HG03469 (cell line): Measurements from ENCODE around the gene EPHA3.

ENCODE experiments used
- ATAC-seq: cut with Tn5 transposase; IDR thresholded peaks from one replicate; pipeline ENCODE4 v1.9.1; 2021; ENCODE audit warnings: mild to moderate bottlenecking, moderate library complexity, moderate number of reproducible peaks; ENCODE audit not compliant: unreplicated experiment

EPHA3 gene

DNA sequence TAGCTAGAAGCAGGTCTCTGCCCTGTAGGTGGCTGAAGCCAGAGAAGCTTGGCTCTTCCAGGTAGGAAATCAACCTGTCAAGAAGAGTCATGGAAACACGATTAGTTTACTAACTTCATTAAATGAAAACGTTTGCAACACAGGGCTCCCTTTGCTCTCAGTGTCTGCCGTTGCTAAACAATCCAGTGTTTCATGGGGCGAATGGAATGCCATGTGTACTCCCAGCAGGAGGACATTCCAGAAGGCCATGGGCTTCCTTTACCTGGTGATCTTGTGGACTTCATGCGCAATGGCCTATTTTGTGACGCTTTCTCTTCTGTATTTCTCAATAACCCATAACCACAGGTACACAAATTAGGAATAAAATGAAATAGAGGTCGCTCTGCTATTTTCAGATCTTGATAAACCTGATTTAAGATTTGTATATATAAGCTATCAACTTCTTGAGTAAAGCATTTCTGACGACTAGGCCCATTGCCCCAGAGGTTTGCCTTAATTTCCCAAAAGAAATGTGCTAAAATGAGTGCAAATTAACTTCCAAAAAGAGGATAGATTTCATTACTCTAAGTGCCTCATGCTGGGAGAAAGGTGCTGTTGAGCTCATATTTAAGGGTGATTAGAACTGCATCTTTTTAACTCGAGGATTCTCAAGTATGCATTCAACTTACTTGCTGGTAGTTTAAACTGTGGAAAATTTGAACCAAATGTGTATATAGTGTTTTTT is 171.0 kb downstream of the EPHA3 start:
- ATAC-seq: no peak

- ATAC-seq: no peak
Observed at GRCh38 chr3:89280301-89280700, 172.9 kb downstream of the EPHA3 start.

DNA sequence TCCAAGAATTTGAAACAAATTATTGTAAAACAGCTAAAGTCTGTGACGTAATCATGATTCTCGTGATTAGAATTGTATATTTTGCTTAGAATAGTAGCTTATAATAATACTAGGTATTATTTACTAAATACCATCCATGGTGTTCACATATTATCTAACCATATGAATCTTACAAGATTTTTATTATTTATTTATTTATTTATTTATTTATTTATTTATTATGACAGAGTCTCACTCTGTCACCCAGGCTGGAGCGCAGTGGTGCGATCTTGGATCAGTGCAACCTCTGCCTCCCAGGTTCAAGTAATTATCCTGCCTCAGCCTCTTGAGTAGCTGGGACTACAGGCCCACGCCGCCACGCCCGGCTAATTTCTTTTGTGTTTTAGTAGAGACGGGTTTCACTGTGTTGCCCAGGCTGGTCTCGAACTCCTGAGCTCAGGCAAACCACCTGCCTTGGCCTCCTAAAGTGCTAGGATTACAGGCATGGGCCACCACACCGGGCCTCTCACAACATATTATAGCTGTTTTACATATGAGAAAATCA is 173.5 kb downstream of the EPHA3 start:
- no peak for ATAC-seq

GRCh38 chr3:89287902-89288508 is 180.6 kb downstream of the EPHA3 start:
- ATAC-seq: no peak

DNA sequence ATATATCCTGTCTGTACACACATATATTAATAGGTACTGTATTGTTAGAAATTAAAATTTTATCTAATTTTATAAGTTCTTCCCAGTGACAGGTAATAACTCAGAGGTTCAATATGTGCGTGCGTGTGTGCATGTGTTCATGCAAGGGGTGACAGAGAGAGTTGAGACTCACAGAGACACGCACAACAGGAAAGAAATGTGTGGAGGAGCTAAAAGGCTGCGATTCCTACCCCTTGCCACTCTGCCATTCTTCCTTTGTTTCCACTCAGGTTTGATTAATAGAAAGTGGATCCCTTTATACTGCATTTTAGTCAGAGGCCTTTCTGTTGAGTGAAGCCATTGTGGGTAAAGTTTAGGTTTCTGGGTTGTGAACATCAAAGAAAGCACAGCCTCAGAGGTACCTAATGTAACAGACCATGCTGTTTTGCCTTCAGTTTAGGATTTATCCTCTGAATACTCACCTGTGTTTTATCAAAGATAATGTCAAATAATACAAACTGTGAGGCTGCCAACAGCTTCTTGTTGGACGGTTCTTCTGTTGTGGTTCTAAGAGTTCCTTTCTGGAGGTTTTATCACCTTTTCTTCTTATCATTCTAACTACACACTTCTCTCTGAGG is 182.3 kb downstream of the EPHA3 start:
- ATAC-seq: no peak

DNA sequence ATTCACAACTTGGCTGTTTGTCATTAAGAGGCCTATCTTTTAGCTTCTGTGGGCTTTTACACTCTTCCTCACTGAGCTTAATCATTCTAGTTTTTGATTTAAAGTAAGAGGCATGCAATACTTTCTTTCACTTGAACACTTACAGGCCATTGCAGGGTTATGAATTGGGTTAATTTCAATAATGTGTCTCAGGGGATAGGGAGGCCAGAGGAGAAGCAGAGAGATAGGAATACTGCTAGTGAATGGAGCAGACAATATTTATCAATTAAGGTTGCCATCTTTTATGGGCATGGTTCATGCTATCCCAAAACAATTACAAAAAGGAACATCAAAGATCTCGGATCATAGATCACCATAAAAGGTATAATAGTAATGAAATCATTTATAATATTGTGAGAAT is 189.8 kb downstream of the EPHA3 start:
- no peak for ATAC-seq

DNA sequence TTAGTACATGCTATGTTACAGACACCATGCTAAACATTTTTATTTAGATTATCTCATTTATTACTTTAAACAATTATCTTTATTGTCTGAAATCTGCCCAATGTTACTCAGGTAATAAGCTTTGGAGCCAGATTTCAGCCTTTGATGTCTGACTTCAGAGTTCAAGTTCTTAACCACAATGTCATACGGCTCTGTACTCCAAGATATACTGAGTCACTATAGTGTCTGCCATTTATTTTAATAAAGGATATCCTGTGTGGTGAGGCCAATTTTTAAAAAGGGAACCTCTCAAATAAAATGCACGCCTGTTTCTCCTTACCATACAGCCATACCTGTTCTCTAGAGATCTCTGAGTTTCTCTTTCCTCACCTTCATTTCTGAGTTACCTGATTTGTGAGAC is 193.1 kb downstream of the EPHA3 start:
- no peak for ATAC-seq

DNA sequence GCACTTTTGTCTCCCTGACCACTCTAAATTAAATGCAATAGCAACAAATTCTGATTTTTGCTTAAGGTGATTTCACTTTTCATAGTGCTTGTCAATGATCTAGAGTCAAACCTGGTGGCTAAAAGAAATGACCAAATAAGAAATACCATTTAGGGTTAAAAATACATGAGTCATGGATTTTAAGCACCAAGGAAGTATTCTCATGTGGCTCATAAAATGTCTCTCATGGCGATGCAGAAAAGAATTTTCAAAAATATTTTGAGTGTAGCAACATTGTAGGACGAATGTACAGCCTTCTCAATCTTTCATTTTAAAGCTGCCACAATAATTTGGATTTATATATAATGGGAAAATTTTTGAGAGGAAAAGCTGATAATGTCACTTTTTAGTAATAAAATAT is 193.6 kb downstream of the EPHA3 start:
- no peak for ATAC-seq

DNA sequence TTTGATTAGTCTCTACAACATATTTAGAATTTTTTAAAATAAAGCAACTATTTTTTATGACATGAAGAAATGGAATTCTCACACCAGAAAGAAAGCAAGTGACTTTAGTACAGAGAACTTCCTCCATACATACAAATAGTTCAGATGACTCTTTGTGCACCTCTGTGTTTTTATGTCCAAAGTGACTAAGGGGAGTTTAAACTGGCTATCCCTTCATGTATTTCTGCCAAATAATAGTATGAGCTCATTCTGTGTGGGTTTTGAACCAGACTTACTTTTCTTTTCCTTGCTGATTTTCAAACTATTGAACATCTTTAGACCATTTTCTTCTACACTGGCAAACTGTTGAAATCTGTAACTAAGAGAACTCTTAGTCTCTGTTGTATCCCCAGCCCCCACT is 196.3 kb downstream of the EPHA3 start:
- ATAC-seq: no peak

GRCh38 chr3:89306540-89306939 is 199.1 kb downstream of the EPHA3 start:
- ATAC-seq: no peak

- no peak for ATAC-seq
Observed at GRCh38 chr3:89311581-89311980, 204.2 kb downstream of the EPHA3 start.

DNA sequence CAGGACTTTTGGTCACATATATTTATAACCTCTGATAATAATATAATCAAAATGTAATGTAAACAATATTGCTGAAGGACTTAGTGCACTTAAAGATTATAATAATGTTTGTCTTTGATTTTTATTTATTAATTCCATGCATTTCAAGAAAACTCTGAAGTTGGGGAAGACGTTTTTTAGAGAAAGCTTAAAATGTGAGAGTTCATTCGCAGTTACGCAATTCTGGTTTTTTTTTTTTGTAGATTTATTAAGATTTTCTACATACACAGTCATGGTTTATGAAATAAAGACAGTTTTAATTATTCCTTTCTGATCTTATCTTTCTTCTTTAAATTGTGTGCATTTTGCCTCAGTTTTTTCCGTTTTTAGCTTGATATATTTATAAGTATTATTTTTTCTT is 204.7 kb downstream of the EPHA3 start:
- ATAC-seq: no peak

GRCh38 chr3:89314454-89315098 is 207.2 kb downstream of the EPHA3 start:
- ATAC-seq: no peak

- no peak for ATAC-seq
Observed at GRCh38 chr3:89315750-89316470, 208.5 kb downstream of the EPHA3 start.

DNA sequence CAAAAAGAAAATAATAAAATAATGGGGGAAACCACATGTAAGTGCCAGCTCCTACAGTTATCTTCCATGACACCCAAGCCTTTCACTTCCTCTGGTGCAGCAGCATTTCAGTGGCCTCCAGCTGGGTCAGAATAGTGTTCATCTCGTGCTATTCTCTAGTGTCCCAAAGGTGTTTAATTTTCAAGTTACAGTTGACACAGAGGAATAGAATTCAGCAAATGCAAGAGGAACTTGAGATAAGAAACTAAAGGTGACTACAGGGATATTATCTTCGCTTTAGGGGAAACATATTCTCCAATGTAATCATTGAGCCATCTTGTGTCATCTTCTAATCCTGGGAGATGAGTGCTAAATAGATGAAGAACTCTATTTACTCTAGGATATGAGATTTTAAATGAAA is 212.8 kb downstream of the EPHA3 start:
- no peak for ATAC-seq

GRCh38 chr3:89326997-89327396 is 219.6 kb downstream of the EPHA3 start:
- no peak for ATAC-seq

GRCh38 chr3:89332386-89332785 is 225.0 kb downstream of the EPHA3 start:
- ATAC-seq: no peak

GRCh38 chr3:89332793-89333192 is 225.4 kb downstream of the EPHA3 start:
- no peak for ATAC-seq

- no peak for ATAC-seq
Observed at GRCh38 chr3:89335693-89336092, 228.3 kb downstream of the EPHA3 start.

- no peak for ATAC-seq
Observed at GRCh38 chr3:89340408-89340807, 233.0 kb downstream of the EPHA3 start.

GRCh38 chr3:89344076-89344475 is 236.7 kb downstream of the EPHA3 start:
- ATAC-seq: no peak
